SK-N-MC (cell line): ENCODE data around the gene GLG1.

ENCODE experiments used
- EZH2 ChIP-seq: fragments of 200-600 bp; sonication (generic); IDR thresholded peaks from one replicate; pipeline ENCODE4 v1.6.1; 2017; ENCODE audit warnings: antibody characterized with exemption
- FOXP2 ChIP-seq: optimal IDR thresholded peaks from 2 replicates; pipeline ENCODE3; 2011; ENCODE audit warnings: mild to moderate bottlenecking, moderate library complexity; ENCODE audit not compliant: insufficient read depth; ENCODE audit errors: extremely low read length, control extremely low read depth
- POLR2AphosphoS5 ChIP-seq: IDR thresholded peaks from 2 replicates; pipeline ENCODE4 v1.6.1; 2012; ENCODE audit warnings: mild to moderate bottlenecking, low read depth, low read length, borderline replicate concordance

GRCh38 chr16:74578838-74579237, 28.1 kb downstream of the GLG1 start:
- no peak for TF ChIP-seq POLR2AphosphoS5
- TF ChIP-seq EZH2, result no peak
- no peak for TF ChIP-seq FOXP2
